HG03135 (cell line): ENCODE measurements around the gene SLC2A11.
A peak's percentile ranks its signal among the peaks of the same experiment; 100 is the strongest.

Experiments used
- ATAC-seq: cut with Tn5 transposase; IDR thresholded peaks from one replicate; pipeline ENCODE4 v1.9.1; 2021; ENCODE audit warnings: mild to moderate bottlenecking, moderate library complexity; ENCODE audit not compliant: unreplicated experiment

The SLC2A11 gene, protein sequence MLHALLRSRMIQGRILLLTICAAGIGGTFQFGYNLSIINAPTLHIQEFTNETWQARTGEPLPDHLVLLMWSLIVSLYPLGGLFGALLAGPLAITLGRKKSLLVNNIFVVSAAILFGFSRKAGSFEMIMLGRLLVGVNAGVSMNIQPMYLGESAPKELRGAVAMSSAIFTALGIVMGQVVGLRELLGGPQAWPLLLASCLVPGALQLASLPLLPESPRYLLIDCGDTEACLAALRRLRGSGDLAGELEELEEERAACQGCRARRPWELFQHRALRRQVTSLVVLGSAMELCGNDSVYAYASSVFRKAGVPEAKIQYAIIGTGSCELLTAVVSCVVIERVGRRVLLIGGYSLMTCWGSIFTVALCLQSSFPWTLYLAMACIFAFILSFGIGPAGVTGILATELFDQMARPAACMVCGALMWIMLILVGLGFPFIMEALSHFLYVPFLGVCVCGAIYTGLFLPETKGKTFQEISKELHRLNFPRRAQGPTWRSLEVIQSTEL

GRCh38 chr22:23857606-23858483 lies at the start of gene SLC2A11:
Gene SLC2A11 (plus strand): TSS chr22:23857875. CDS start chr22:23858000, 125 bp downstream.
- peak; percentile 85 for ATAC-seq

GRCh38 chr22:23812378-23812777 lies 45.3 kb upstream of the SLC2A11 start:
- ATAC-seq = no peak

DNA sequence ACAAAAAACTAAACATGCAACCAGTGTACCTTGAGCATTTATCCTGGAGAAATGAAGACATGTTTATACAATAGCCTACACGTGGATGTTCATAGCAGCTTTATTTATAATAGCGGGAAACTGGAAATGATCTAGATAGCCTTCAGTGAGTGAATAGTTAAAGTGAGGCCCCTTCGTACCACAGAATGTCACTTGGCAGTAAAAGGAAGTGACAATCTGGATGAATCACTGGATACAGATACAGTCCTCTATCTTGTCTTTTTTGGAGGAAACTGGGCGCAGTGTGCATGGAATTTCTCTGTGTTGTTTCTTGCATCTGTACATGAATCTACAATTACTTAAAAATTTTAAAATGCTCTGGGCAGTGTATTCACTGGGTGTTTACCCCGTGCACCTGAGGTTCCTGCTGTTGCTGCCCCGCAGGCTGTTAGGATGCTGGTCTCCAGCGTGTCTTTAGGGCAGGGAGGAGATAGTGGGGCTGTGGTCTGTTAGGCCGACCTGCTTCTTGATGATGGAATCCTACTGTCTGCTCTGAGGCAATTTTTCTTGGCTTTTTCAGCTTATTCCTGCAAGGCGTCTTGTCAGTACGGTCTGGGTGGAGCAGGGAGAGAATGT lies 42.0 kb upstream of the SLC2A11 start:
- no peak for ATAC-seq

DNA sequence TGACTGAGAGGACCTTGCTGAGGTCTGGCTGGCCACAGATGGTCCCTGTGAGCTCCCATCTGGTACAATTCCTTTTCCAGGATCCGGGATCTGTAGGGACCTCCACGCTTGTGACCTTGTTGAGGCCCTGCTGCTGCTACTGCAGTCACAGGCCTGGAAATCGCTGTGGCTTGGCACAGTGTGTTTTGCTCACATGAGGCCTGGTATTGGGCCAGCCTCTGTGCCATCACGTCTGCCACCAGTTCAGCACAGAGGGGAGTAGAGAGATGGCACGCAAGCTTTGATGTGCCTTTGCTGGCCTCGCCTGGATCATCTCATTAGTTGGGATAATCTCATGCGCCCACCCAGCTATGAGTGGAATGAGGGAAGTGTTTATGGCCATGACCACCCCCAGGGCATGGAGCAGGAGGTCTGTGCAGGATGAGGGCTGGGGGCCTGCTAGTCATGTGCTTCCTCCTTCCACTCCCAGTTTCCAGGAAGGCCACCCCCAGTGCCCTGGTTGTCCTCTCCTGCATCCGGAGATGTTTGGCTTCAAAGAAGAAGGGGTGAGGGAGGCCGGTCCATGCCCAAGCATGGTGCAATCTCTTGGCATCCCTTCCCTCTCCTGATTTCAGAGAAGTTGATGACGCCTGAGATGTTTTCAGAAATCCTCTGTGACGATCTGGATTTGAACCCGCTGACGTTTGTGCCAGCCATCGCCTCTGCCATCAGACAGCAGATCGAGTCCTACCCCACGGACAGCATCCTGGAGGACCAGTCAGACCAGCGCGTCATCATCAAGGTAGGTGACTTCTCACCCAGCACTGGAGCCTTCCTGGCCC lies 41.3 kb upstream of the SLC2A11 start:
- no peak for ATAC-seq

GRCh38 chr22:23817146-23817545 lies 40.5 kb upstream of the SLC2A11 start:
- ATAC-seq = no peak

DNA sequence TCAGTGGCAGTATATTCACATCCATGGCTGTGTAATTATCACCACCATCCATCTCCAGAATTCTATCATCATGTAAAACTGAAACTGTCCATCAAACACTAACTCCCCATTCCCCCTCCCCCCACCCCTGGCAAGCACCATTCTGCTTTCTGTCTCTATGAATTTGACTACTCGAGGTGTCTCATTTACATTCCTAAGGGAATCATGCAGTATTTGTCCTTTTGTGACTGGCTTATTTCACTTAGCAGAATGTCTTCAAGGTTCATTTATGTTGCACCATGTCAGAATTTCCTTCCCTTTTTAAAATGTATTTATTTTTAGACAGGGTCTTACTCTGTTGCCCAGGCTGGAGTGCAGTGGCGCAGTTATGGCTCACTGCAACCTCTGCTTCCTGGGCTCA lies 39.1 kb upstream of the SLC2A11 start:
- no peak for ATAC-seq

DNA sequence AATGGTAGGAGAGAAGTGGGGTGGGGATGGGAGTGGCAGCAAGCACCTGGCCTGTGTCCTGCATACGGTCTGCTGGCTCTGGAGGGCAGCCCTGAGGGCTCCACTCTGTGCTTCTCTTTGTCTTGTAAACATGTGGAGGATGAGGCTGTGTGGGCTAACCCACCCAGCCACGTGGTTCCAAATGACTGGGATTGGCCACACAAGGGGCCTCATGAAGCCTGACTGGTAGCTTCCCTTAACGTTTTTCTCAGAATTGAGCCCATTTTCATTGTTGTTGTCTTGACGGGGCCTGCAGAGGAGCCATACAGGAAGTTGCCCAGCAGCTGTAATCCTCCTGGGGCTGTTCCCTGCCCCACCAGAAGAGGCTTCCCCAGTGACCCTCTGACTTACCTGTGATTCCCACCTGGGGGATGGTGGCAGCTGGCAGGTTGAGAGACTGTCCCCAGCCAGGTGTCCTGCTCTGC lies 36.9 kb upstream of the SLC2A11 start:
- no peak for ATAC-seq

DNA sequence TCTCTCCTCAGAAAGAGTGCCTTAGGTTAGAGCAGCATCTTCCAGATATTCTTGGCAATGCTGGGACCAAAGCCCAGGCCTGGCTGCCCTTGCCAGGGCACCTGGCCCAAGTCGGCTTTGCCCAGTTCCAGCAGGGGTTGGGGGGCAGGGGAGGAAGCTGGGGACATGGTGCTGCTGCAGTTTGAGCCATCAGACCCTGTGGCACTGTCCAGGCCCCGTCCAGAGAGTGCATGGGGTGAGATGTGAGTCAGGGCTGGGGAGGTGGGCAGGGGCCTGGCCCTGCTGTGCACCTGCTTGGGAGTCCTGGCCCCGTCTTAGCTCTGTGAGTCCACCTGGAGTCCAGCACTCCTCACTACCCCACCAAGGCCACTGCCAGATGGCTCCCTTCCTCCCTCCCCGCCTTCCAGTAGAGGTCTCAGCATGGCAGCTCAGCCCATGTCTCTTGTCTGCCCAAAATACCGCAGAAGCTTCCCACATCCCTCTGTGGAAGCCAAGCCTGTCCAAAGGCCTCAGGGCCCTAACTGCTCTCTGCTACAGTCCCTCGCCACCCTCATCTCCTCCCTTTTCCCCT lies 35.5 kb upstream of the SLC2A11 start:
- ATAC-seq = no peak

GRCh38 chr22:23823331-23823791 lies 34.3 kb upstream of the SLC2A11 start:
- ATAC-seq = no peak

DNA sequence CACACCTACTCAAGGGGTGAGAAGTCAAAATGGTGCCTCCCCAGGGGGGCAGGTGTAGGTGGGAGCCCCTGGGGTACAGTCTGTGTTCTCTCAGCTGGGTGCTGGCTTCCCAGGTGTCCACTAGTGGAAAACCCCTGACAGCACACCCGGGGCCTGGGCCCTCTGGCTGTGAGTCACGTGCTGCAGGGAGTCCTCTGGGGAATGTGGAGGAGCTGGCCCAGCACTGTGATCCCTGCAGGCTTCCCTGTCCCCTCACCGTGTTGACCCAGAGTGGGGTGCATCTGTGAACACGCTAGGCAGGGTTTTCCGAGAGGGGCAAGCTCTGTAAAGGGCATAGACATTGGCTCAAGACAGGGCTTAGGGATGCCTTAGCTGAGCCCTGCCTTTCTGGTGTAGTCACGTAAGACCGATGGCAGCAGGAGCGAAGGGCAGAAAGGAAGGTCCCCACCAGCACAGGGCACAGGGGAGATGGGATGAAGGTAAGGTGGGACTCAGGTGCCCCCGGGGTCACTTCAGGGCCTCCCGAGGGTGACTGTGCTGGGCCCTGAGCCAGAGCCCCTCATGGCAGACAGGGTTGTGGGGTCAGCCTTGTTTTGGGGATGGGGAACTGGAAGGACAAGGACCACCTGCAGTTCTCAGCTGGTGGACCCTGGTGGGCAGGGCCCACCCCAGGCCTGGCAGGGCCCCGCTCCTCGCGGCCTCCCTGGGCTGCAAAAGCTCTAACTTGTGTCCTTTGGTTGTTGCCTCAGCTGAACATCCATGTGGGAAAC lies 33.0 kb upstream of the SLC2A11 start:
- no peak for ATAC-seq

- no peak for ATAC-seq
Observed at GRCh38 chr22:23825246-23825905, 32.3 kb upstream of the SLC2A11 start.

DNA sequence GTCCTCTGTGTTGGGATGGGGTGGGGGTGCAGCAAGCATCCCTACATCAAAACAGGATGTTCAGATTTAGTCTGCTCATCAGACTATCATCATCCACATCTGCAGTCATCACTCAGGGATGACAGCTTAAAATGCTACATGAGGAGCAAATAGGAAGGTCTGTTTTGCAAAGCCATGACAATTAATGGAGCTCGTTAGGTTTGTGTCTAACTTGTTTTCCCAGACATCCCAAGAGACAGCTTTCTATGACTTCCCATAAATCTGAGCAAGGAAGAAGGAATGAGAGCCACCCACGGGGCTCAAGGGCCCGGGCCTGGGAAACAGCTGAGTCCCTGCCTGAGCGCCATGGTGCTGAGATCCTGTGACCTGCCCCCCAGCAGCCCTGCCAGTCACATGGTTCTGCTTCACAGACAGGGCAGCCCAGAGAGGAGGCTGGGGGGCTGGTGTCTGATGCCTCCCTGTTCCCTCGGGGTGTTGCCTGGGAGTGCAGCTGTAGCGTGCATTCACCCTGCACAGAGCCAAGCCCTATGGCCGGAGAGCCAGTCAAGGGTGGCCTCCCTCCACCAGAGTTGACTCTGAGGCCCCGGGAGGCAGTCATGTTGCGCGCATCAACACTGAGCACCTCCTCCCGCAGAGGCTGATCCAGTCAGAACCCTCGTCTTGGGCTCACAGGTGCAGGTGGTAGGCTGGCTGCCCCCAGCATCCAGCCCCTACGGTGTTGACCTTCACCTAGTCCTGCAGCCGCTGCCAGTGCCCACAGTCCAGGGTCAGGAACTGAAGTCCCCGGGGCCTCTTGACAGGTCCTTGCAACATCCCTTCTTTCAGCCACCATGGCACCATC lies 30.9 kb upstream of the SLC2A11 start:
- no peak for ATAC-seq

DNA sequence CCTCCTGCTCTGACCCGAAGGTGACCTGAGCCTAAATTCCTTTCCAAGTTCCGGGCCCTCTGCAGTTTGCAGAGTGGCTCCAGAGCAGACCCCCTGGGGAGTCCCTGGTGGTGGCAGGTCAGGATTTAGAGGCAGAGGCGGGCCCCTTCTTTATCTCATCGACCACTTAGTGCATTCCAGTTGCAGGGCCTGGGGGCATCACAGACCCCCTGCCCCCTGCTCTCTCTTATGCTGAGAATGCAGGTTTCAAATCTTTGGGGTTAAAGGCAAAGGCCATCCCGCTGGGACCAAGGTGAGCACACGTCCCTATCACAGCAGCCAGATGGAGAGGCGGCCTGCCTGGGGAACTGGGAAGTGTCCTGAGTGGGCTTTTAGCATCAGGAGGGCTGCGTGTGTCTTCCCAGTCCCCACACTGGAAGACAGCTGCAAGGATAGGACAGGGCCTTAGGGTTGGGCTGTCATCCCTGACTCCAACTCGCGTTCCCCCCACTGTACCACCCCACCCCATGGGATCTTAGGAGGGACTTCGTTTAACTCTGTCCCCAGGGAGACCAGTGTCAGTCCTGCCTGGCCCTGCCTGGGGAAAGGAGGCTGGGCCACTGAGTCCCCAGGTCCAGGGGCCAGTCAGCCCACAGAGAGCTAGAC lies 30.2 kb upstream of the SLC2A11 start:
- no peak for ATAC-seq

GRCh38 chr22:23828800-23829680 lies 28.6 kb upstream of the SLC2A11 start:
- ATAC-seq = no peak

GRCh38 chr22:23829845-23830372 lies 27.8 kb upstream of the SLC2A11 start:
- ATAC-seq = no peak

- ATAC-seq = no peak
Observed at GRCh38 chr22:23831261-23831660, 26.4 kb upstream of the SLC2A11 start.
